ENCODE data around the gene CSN2.
"Not testable (repeated sequence)": the region's sequence is repeated elsewhere in the genome, so short reads cannot be mapped to it uniquely, and the experiment has no call there.

The CSN2 gene, protein sequence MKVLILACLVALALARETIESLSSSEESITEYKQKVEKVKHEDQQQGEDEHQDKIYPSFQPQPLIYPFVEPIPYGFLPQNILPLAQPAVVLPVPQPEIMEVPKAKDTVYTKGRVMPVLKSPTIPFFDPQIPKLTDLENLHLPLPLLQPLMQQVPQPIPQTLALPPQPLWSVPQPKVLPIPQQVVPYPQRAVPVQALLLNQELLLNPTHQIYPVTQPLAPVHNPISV

DNA sequence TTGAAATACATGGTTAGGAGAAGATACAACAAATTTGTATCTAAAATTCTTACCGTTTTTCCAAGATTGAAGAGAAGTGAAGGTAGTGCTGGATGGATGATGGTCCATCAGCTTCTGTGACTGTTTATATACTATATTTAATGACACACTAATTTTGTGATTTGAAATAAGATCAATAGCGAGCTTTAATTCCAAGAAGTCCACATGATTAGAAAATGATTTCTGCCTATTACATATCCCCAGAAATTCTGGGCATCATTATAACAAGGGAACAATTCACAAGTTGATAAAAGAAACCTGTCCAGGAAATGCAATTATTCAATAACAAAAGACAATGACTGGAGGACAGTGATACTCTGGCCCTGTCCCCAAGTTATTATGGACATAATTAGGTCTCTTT is at the start of gene CSN2:
Gene CSN2, minus strand, starts transcription at position 101 of the 400 bp plus-strand sequence. CDS start 4,733 bp downstream, outside the sequence.
- no peak for DNase-seq

DNA sequence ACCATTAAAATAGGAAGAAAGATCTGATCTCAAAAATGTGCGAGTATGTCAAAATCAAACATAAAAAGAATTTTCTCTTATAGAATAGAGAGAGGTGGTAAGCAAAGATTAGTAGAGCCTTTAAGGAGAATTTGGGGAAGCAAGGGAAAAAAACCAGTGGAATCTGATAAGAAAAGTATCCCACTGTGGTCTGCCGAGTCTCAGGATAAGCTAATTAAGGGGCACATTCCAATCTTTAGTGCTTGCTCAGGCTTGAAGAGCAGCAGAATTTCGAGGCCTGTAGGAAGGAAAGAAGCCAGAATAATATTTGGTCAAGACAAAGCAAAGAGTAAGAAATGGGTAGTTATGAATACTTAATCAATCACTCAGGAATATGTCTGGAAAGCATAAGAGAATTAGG is 43.2 kb upstream of the CSN2 start:
- no peak for DNase-seq

DNA sequence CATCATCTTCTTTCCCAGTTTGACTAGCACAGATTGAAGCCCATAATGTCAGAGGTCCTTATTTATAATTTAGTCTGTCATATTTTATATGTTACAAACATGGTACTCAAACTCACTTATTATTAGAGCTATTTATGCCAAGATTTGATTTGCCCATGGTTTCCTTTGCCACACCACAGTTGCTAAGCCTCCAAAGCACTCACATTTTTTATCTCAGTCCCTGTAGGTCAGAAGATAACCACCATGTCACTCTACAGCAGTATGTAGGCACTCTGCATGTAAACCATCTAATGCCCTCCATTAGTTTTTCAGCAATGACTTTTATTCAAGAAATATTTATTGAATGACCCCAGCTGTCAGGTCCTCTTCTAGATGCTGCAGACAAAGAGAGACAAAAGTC is 37.0 kb upstream of the CSN2 start:
- no peak for DNase-seq

DNA sequence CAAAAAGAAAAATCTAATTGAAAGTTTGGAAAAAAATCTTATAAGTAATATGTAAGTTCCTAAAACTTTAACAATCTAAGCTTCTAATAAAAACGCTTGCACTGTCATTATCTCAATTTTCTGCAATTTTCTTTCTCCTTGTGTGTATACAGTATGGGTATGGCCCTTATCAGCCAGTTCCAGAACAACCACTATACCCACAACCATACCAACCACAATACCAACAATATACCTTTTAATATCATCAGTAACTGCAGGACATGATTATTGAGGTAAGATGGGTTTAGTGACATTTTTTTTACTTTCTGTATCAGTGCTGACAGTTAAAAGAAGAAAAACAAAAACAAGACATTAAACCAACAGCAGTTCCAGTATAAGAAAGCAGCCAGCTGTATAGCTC is 35.2 kb upstream of the CSN2 start:
- DNase-seq = no peak

DNA sequence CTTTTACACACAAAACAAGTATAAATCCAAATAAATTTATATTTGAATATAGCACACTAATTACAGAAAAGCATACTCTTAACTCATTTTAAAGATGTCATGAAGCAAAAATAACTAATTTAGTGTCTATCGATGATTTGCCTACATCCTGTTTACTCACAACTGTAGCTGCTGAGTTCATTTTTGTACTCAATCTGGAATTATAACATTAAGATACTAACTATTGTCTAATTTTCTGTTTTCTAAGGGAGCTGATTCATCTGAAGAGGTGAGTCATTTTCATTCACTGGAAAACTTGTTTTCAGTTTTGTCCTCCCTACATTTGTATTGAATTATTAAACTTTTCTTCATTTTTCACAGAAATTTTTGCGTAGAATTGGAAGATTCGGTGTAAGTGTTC is 33.9 kb upstream of the CSN2 start:
- DNase-seq = no peak

DNA sequence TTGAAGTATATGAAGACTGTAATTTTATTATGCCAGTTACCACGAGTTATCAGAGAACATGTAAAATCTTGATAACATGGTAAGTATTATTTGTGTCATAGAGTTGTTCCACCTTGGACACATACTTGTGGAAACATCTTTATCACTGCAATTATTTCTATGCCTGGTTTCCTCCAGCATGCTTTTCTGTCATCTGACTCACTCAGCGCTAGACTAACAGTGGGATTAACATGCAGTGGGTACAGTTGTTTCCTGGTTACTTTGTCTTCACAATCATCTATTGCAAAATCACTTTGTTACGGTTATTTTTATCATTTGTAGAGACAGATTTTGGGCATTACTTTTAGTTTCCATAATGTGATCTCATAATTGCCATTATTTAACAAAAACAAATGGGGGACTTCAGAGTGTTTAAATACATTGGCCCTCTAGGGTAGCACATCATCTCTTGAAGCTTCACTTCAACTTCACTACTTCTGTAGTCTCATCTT is 30.0 kb upstream of the CSN2 start, which contains the start of gene STATH:
Gene STATH, plus strand, starts transcription at position 441 of the 491 bp plus-strand sequence. CDS start 2,472 bp downstream, outside the sequence.
- DNase-seq = no peak

DNA sequence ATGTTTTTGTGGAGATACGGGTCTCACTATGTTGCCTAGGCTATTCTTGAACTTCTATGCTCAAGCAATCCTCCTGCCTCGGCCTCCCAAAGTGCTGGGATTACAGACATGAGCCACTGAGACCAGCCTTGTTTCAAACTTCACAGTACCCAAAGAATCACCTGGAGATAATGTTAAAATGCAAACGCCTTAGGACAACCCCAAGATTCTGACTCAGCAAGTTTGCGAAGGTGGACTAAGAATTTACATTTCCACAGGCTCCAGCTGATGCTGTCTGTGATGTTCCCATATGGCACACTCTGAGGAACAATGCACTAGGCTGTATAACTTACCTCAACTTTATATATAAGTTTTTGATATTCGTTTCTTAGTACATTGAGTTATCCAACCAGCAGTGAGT is 29.3 kb upstream of the CSN2 start:
- DNase-seq = no peak

DNA sequence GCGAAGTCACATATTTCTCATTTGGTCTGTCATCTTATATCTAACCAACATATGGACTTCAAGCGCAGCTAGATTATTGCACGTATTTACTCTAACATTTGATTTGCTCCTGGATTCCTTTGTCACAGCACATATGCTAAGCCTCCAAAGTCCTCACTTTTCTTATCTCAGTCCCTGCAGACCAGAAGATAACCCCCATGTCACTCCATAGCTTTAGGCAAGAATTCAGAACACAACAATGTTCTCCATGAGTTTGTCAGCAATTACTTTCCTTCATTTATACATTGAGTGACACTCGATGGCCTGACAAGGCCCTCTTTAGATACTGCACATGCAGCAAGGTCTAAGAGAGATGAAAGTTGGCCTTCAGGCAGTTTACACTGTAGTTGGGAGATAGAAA is 25.5 kb upstream of the CSN2 start:
- DNase-seq = no peak

DNA sequence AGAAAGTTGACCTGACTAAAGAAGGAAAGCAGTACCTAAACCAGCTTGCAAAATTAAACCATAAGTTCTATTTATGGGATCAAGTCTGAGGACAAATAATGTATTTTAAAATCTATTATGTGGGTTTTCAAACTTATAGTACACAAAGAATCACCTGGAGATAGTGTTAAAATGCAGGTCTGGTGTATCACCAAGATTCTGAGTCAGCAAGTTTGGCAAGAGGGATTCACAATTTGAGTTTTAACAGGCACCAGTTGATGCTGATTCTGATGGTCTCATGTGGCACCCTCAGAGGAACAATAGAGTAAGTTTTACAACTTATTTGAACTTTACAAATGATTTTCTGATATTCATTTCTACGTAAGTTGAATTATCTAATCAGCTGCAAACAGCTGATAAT is 21.1 kb upstream of the CSN2 start:
- DNase-seq = no peak

DNA sequence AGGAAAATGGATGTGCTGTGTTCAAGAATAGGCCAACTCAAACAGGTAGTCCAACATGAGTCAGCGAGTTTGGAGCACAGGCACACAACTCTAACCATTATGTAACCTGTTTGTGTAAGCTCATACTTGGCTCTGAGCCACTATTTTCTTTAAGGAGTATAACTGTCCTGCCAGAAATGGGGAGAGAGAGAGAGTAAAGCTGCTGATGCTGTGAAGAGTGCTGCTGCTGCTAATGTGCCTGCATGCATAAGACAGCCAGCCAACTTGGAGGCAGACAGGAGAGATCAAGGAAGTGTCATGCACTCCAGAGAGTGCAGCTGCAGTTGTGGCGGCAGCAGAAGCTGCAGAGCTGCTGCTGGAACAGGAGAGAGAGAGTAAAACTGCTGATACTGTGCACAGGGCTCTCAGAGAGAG is 18.5 kb upstream of the CSN2 start:
- no peak for DNase-seq

DNA sequence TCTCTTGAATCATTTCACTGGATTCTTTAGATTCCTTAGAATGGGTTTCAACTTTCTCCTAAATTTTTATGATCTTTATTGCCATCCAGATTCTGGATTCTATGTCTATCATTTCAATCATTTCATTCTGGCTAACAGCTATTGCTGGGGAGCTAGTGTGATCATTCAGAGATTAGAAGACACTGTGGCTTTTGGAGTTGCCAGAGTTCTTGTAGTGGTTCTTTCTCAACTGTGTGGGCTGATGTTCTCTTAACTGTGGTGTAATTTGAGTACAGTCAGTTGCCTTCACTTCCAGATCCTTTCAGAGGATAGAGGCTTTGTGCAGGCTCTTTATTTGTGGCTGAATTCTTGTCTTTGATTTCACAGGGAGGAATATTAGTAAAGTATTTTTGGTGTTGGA is 12.1 kb upstream of the CSN2 start:
- DNase-seq = no peak

DNA sequence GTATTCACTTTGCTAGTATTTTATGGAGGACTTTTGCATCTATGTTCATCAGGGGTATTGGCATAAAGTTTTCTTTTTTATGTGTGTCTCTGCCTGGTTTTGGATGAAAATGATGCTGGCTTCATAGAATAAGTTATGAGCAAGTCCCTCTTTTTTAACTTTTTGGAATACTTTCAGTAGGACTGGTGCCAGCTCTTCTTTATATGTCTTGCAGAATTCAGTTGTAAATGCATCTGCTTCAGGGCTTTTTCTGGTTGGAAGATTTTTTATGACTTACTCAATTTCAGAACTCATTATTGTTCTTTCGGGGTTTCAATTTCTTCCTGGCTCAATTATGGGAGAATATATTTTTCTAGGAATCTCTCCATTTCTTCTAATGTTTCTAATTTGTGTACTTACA is 9.1 kb upstream of the CSN2 start:
- DNase-seq = no peak

DNA sequence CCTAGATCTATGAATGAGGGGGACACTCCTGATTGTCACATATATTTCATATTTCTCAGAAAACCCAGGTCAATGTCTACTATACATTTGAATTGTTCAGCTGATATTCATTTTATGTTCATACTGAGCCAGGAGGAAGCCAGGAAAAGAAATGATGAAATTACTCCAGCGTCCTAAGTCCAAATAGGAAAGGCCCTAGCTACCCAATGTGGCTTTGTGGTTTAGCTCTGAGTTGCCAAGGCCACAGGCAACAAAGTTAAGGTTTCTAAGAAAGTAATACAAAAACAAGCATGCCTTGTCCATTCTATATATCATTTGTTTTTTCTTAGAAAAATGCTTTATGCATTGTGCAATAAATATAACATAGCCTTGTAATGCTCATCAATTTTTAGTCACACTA is 4.5 kb upstream of the CSN2 start:
- DNase-seq = no peak

DNA sequence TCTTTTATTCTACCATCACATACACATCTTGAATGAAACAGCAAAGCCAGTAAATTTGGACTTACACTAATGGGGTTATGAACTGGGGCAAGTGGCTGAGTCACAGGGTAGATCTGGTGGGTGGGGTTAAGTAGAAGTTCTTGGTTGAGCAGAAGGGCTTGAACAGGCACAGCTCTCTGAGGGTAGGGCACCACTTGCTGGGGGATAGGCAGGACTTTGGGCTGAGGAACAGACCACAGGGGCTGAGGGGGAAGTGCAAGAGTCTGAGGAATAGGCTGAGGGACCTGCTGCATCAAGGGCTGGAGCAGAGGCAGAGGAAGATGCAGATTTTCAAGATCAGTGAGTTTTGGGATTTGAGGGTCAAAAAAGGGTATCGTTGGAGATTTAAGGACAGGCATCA is 8.3 kb downstream of the CSN2 start:
- no peak for DNase-seq

DNA sequence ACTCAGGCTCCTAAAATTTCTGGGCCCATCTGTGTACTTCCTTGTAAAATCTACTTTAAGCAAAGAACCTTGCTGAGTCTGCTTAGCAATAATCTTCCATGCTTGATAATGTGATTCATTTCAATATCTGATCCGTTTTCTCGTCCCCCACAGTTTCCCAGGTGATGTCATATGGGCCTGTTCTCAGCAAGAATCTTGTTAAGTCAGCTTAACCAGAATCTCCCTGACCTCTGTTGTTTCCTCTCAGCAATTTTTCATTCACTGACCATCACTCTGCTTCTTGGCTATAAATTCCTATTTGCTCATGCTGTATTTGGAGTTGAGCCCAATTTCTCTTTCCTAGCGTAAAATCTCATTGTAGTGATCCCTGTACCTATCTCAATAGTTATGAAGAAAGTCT is 13.9 kb downstream of the CSN2 start:
- DNase-seq = no peak

DNA sequence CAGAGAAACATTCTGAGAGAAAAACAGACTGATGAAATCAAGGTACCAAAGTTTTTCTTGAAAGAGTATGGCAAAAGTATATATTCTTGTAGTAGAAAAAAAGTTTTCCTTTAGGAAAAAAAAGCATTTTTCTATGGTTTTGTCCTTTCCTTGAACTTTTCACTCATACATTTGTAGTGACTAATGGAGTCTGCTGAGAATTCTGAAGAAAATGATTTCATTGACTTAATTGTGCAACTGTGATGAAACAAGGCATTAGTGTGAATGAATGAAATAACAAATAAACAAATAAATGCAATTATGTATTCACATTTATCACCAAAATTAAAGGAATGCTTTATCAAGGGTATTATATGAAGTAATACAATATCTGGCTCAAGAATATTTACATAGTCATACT is 29.0 kb downstream of the CSN2 start:
- no peak for DNase-seq

DNA sequence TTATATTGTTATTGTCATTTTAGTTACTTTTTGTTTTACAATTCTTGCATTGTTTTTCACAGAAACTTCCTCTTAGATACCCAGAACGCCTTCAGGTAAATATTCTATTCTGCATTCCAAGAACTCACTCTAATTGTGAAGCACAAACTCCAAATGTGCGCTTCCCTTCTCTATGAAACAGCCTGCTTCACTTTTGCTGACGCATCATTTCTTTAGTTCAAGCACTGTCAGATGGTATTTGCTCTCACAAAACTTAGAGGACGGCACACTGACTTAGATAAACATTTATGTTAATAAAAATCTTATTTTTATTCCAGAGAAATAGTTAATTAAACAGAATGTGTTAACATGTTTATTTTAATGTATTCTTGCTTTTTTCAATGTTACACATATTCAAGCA is 31.4 kb downstream of the CSN2 start:
- no peak for DNase-seq

DNA sequence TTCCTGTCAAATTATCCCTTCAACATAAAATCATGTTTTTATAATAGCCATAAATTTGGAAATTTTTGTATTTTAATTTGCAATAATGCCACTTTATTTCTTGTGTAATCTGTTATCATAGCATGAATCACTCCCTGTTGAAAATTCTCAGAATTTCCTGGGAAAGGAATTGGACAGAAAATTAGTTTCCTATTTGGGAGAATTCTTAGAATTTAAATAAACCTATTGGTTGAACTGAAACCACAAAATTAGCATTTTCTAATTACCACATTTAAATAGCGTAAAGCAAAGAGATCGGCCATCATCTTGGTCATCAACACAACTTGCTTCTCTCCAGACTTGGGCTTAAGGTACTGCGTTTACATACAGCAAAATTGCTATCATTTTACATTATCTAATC is 34.8 kb downstream of the CSN2 start, which contains the start of gene CSN1S1:
Gene CSN1S1, plus strand, starts transcription at position 301 of the 400 bp plus-strand sequence. CDS start 1,488 bp downstream, outside the sequence.
- no peak for DNase-seq

DNA sequence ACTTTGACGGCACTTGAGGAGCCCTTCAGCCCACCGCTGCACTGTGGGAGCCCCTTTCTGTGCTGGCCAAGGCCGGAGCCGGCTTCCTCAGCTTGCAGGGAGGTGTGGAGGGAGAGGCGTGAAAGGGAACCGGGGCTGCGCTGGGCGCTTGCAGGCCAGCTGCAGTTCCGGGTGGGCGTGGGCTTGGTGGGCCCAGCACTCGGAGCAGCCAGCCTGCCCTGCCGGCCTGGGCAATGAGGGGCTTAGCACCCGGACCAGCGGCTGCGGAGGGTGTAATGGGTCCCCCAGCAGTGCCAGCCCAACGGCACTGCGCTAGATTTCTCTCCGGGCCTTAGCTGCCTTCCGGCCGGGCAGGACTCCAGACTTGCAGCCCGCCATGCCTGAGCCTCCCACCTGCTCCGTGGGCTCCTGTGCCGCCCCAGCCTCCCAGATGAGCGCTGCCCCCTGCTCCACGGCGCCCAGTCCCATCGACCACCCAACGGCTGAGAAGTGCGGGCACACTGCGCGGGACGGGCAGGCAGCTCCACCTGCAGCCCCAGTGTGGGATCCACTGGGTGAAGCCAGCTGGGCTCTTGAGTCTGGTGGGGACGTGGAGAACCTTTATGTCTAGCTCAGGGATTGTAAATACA is 41.6 kb downstream of the CSN2 start:
- DNase-seq = not testable (repeated sequence)

DNA sequence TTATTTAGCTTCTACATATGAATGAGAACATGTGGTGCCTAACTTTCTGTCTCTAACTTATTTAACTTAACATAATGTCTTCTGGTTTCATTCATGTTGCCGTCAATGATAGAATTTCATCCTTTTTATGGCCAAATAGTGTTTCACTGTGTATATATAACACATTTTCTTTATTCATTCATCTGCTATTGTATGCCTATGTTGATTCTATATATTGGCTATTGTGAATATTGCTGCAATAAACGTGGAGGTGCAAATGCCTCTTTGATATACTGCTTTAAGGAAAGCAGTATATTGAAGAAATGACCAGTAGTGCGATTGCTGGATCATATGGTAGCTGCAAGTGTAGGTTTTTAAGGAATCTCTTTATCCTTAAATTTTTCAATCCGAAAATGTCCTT is 44.7 kb downstream of the CSN2 start:
- DNase-seq = no peak

DNA sequence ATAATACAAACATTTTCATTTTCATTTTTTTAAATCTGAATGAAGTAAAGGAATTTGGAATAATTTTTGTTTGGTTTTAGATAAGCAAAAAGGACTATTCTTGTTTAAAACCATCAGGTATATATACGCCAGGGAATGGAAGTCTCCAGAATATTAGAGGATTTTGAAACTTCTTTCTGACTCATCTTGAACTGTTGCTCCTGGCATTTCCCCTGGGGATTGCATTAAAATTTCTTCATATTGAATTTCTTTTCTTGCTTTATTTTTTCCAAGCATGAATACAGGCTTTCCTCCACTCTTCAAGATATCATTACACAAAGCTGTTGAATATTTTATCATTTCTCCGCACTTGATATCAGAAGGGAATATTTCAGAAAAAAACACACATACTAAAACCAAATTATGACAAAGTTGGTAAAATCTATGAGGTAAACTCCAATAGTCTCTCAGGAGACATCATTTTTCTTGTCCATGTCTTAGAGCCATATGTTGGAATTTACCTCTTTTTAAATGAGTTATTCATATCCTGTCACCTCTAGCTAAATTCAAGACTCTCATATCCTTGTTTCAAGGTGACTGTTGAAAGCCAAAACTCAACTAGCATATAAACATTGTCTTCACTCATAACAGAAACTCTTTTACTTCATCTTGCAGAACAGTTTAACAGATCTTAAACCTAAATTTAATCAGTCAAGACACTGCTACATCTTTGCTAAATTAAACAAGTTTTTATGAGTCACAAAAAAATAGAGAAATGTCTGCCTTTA is 55.3 kb downstream of the CSN2 start:
- no peak for DNase-seq

DNA sequence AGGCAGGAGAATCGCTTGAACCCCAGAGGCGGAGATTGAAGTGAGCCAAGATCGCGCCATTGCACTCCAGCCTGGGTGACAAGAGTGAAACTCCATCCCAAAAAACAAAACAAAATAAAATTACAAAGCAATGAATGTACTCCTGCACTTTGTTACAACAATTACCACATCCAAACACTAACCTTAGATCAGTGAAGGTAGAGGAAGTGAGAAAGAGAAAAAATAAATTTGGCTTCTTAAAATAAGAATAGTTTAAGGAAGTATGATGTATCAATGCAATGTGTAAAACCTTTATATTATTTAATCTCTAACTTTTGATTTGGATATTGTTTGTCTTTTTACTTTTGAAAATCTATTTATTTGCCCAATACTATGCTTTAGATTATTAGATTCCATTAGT is 56.3 kb downstream of the CSN2 start:
- no peak for DNase-seq

DNA sequence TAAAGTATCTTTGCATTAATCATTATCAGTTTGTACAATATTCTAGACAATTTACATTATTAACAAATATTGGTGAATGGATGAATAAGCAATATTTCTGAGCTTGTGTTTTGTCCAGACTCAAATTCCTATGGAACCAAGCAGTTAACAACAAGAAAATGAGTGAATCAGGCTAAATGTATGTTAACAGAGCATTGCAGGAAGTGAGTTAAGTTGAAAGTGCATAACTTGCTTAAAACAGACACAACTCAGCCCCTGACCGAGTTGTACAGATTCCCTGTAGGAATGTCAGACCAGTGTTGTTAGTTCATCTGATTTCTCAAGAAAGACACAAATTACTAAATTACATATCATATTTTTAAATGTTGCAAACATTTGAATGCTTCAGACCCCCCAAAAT is 58.4 kb downstream of the CSN2 start:
- no peak for DNase-seq
